H1 (cell line): ENCODE data around the gene TMIGD3. TPM values are rescaled to one million over a fixed set of nuclear protein-coding genes. Genes with fewer than 3 reads are reported as not detected.

Experiments
- CTCF ChIA-PET: fragments of 300-600 bp; sonication (Branson Sonifier 250); formaldehyde crosslinking; loops from one replicate; lab custom pipeline; 2021; ENCODE audit not compliant: partially characterized antibody; lab: Charles Lee
- POLR2A ChIA-PET: fragments of 300-600 bp; sonication (Branson Sonifier 250); formaldehyde crosslinking; loops from one replicate; lab custom pipeline; 2021; ENCODE audit warnings: inconsistent platforms; ENCODE audit not compliant: partially characterized antibody; lab: Charles Lee
- DNase-seq, 2 experiments: peaks; one replicate each; pipeline versions ENCODE4 v3.0.0 to v3.0.0-alpha.2; 2010 to 2022; ENCODE audit warnings: low spot score in 2 of 2, low read depth in 1 of 2, mixed read lengths in 1 of 2
- FAIRE-seq: peaks from 2 replicates; lab custom pipeline; 2011; peaks lifted over from hg19 to GRCh38; lab: Jason Lieb, UNC
- H2AFZ ChIP-seq: 2 replicates; pipeline ENCODE4 v1.8.1; 2012; ENCODE audit warnings: low read length, inconsistent platforms
- H2AK5ac ChIP-seq: 2 replicates; pipeline ENCODE4 v1.6.1; 2013; ENCODE audit warnings: low read depth, low read length
- H2BK120ac ChIP-seq: replicated peaks from 2 replicates; pipeline ENCODE3; 2013; ENCODE audit warnings: low read depth, low read length, inconsistent platforms
- H2BK12ac ChIP-seq: 2 replicates; pipeline ENCODE4 v1.6.1; 2013; ENCODE audit warnings: low read depth, low read length
- H2BK15ac ChIP-seq: 2 replicates; pipeline ENCODE4 v1.6.1; 2013; ENCODE audit warnings: low read length
- H2BK20ac ChIP-seq: 2 replicates; pipeline ENCODE4 v1.6.1; 2013; ENCODE audit warnings: low read length
- H2BK5ac ChIP-seq: 2 replicates; pipeline ENCODE4 v1.6.1; 2013; ENCODE audit warnings: low read depth, low read length
- H3K14ac ChIP-seq: 2 replicates; pipeline ENCODE4 v1.6.1; 2013; ENCODE audit warnings: inconsistent platforms; ENCODE audit not compliant: insufficient read length
- H3K18ac ChIP-seq: 2 replicates; pipeline ENCODE4 v1.6.1; 2013; ENCODE audit warnings: low read length; ENCODE audit errors: extremely low read depth
- H3K23ac ChIP-seq: 2 replicates; pipeline ENCODE4 v1.6.1; 2013; ENCODE audit warnings: inconsistent platforms; ENCODE audit not compliant: insufficient read length
- H3K23me2 ChIP-seq: 2 replicates; pipeline ENCODE4 v1.6.1; 2013; ENCODE audit warnings: low read depth, low read length
- H3K27ac ChIP-seq: 2 replicates; pipeline ENCODE4 v1.6.1; 2011; ENCODE audit warnings: low read depth, low read length, inconsistent platforms
- H3K27me3 ChIP-seq, 4 experiments: replicated peaks in 1 of 4; 1 replicate in 1 of 4; 2 replicates in 3 of 4; pipeline versions ENCODE4 v1.6.1 to v1.8.1; 2011 to 2013; ENCODE audit warnings: low read length in 3 of 4, mild to moderate bottlenecking in 3 of 4, inconsistent platforms in 2 of 4, mixed read lengths in 2 of 4, moderate library complexity in 1 of 4; ENCODE audit not compliant: control insufficient read depth in 3 of 4, insufficient read depth in 3 of 4; ENCODE audit errors: extremely low read depth in 1 of 4
- H3K36me3 ChIP-seq, 4 experiments: 2 replicates each; pipeline versions ENCODE4 v1.6.1 to v1.8.1; 2011 to 2013; ENCODE audit warnings: mild to moderate bottlenecking in 4 of 4, low read length in 3 of 4, moderate library complexity in 2 of 4, control low read depth in 1 of 4, inconsistent platforms in 1 of 4; ENCODE audit not compliant: insufficient read depth in 4 of 4, control insufficient read depth in 2 of 4
- H3K4ac ChIP-seq: replicated peaks from 2 replicates; pipeline ENCODE3; 2013; ENCODE audit warnings: low read length, low read depth, mixed read lengths, inconsistent platforms; ENCODE audit not compliant: insufficient read length
- H3K4me1 ChIP-seq, 4 experiments: replicated peaks in 1 of 4; 1 replicate in 1 of 4; 2 replicates in 3 of 4; pipeline versions ENCODE4 v1.6.1 to v1.8.1; 2011 to 2013; ENCODE audit warnings: low read length in 3 of 4, inconsistent platforms in 2 of 4, mixed read lengths in 1 of 4; ENCODE audit not compliant: insufficient read depth in 4 of 4, control insufficient read depth in 3 of 4
- H3K4me2 ChIP-seq, 2 experiments: 2 replicates each; pipeline versions ENCODE4 v1.6.1 to v1.8.1; 2011 to 2013; ENCODE audit warnings: low read depth in 2 of 2, low read length in 2 of 2, control low read depth in 1 of 2, inconsistent platforms in 1 of 2, mild to moderate bottlenecking in 1 of 2; ENCODE audit not compliant: insufficient read depth in 1 of 2
- H3K4me3 ChIP-seq, 4 experiments: fragments of 200-600, 300-600 bp in 1 of 4; sonication (generic), shearing (Covaris generic), sonication (Bioruptor Twin) in 1 of 4; 2 replicates each; pipeline versions ENCODE4 v1.5.1 to v1.8.1; 2011 to 2016; ENCODE audit warnings: low read length in 4 of 4, low read depth in 3 of 4, control low read depth in 2 of 4, inconsistent platforms in 2 of 4, mild to moderate bottlenecking in 2 of 4, mixed read lengths in 1 of 4, moderate library complexity in 1 of 4; ENCODE audit not compliant: insufficient read depth in 2 of 4; ENCODE audit errors: extremely low read depth in 1 of 4
- H3K56ac ChIP-seq: replicated peaks from 2 replicates; pipeline ENCODE3; 2013; ENCODE audit warnings: low read depth, mild to moderate bottlenecking, mixed read lengths, low read length, inconsistent platforms; ENCODE audit not compliant: insufficient read length
- H3K79me1 ChIP-seq: 2 replicates; pipeline ENCODE4 v1.6.1; 2013; ENCODE audit warnings: low read depth, low read length, control low read depth
- H3K79me2 ChIP-seq, 2 experiments: 2 replicates each; pipeline versions ENCODE4 v1.6.1 to v1.8.1; 2012 to 2013; ENCODE audit warnings: low read length in 2 of 2, mild to moderate bottlenecking in 2 of 2, inconsistent platforms in 1 of 2; ENCODE audit not compliant: insufficient read depth in 2 of 2, control insufficient read depth in 1 of 2
- H3K9ac ChIP-seq, 4 experiments: replicated peaks in 1 of 4; 1 replicate in 1 of 4; 2 replicates in 3 of 4; pipeline versions ENCODE4 v1.6.1 to v1.8.1; 2011 to 2013; ENCODE audit warnings: low read depth in 3 of 4, low read length in 3 of 4, control low read depth in 2 of 4, mild to moderate bottlenecking in 2 of 4, moderate library complexity in 2 of 4, inconsistent platforms in 1 of 4; ENCODE audit errors: extremely low read depth in 1 of 4
- H3K9me3 ChIP-seq, 2 experiments: 2 replicates each; pipeline versions ENCODE4 v1.6.1 to v1.8.1; 2012 to 2013; ENCODE audit warnings: mild to moderate bottlenecking in 2 of 2, moderate library complexity in 2 of 2, control low read depth in 1 of 2, inconsistent platforms in 1 of 2, low read depth in 1 of 2, low read length in 1 of 2, mixed read lengths in 1 of 2; ENCODE audit not compliant: insufficient read depth in 2 of 2
- H4K20me1 ChIP-seq, 2 experiments: replicated peaks in 1 of 2; 2 replicates each; pipeline versions ENCODE3 to v1.8.1; 2011 to 2013; ENCODE audit warnings: inconsistent platforms in 2 of 2, low read length in 2 of 2, mild to moderate bottlenecking in 1 of 2; ENCODE audit not compliant: insufficient read depth in 2 of 2, control insufficient read depth in 1 of 2
- H4K5ac ChIP-seq: 2 replicates; pipeline ENCODE4 v1.6.1; 2013; ENCODE audit warnings: low read length, low read depth, mixed read lengths, inconsistent platforms; ENCODE audit not compliant: insufficient read length
- H4K8ac ChIP-seq: 2 replicates; pipeline ENCODE4 v1.8.0; 2013; ENCODE audit warnings: mild to moderate bottlenecking, moderate library complexity, low read length, inconsistent platforms; ENCODE audit not compliant: insufficient read depth; ENCODE audit errors: extremely low read depth
- H4K91ac ChIP-seq: replicated peaks from 2 replicates; pipeline ENCODE3; 2013; ENCODE audit warnings: low read length, mixed read lengths, inconsistent platforms; ENCODE audit not compliant: insufficient read length
- ASH2L ChIP-seq: fragments of 200-600, 300-600 bp; sonication (generic); IDR thresholded peaks from one replicate; pipeline ENCODE4 v1.7.1; 2017; ENCODE audit warnings: low read length
- BACH1 ChIP-seq: IDR thresholded peaks from 2 replicates; pipeline ENCODE4 v1.6.1; 2012; ENCODE audit warnings: low read length, improper control_type of control experiment
- BRCA1 ChIP-seq: IDR thresholded peaks from 2 replicates; pipeline ENCODE4 v1.6.1; 2012; ENCODE audit warnings: low read depth, low read length, improper control_type of control experiment
- CBX5 ChIP-seq: fragments of 300-800, 300-1000 bp; sonication (generic); IDR thresholded peaks from 2 replicates; pipeline ENCODE4 v1.7.1; 2016; ENCODE audit warnings: antibody characterized with exemption, low read length, low read depth
- HDAC6 ChIP-seq: IDR thresholded peaks from one replicate; pipeline ENCODE4 v1.7.1; 2012; ENCODE audit warnings: low read depth, mild to moderate bottlenecking, inconsistent platforms, low read length, moderate library complexity
- RXRA ChIP-seq: IDR thresholded peaks from 2 replicates; pipeline ENCODE4 v1.6.1; 2011; ENCODE audit warnings: low read depth, mild to moderate bottlenecking, low read length, moderate library complexity; ENCODE audit not compliant: insufficient read depth
- SIN3A ChIP-seq, 2 experiments: IDR thresholded peaks in 1 of 2; conservative IDR thresholded peaks in 1 of 2; 2 replicates each; pipeline ENCODE4 v1.6.1; 2011 to 2012; ENCODE audit warnings: low read length in 2 of 2, improper control_type of control experiment in 1 of 2, low read depth in 1 of 2, mild to moderate bottlenecking in 1 of 2
- SRF ChIP-seq: IDR thresholded peaks from 2 replicates; pipeline ENCODE4 v1.6.1; 2011; ENCODE audit warnings: mild to moderate bottlenecking, low read depth, low read length, moderate library complexity
- SUZ12 ChIP-seq: fragments of 200-600 bp; sonication (generic); IDR thresholded peaks from 2 replicates; pipeline ENCODE4 v1.6.1; 2012; ENCODE audit warnings: mild to moderate bottlenecking, inconsistent platforms, low read length, moderate library complexity, mixed read lengths
- WGBS, 2 experiments: shearing (Covaris generic) in 1 of 2; methylation state at CpG; one replicate each; pipeline versions ENCODE4 v1.1.6 to v1.1.7; 2013 to 2015; ENCODE audit warnings: low lambda C conversion rate in 2 of 2, mixed read lengths in 2 of 2, inconsistent platforms in 1 of 2, low coverage in 1 of 2, missing lambda C conversion rate in 1 of 2; ENCODE audit not compliant: insufficient replicate concordance in 2 of 2, insufficient coverage in 1 of 2, insufficient read length in 1 of 2; ENCODE audit errors: extremely low coverage in 1 of 2, missing lambda C conversion rate in 1 of 2; 5-methylcytosine and 5-hydroxymethylcytosine counted together
- polyA plus RNA-seq, 7 experiments: library from polyadenylated mRNA; depleted of rRNA in 3 of 7; stranded (reverse) in 5 of 7; unstranded in 2 of 7; fragments of >200 nt in 5 of 7; fragments of 200-250 nt in 2 of 7; gene quantifications; 1 replicate in 5 of 7; 2 replicates in 1 of 7; 4 replicates in 1 of 7; pipeline versions ENCODE4 v1.2.1 to v1.2.3, GENCODE V29; 2011 to 2013; ENCODE audit warnings: missing spikeins in 2 of 7, mixed read lengths in 2 of 7
- total RNA-seq: library from RNA; stranded (reverse); fragmentation: NEBNext Ultra II Directional; extraction: Animal tissue kit (Norgen Biotek cat#: 25700); gene quantifications from 2 replicates; pipeline ENCODE4 v1.2.1, GENCODE V29; 2021
- TF ChIP-seq, protein P1 (sequence below): IDR thresholded peaks from 2 replicates; pipeline ENCODE4 v1.6.1; 2012; ENCODE audit warnings: inconsistent platforms

TMIGD3 gene
- total and polyA plus RNA-seq, 2 of the 8 experiments (the other 6 are each of a cell fraction or from before 2014, with no cell fraction given) = not detected

GRCh38 chr1:111480674-111481073 lies 22.8 kb downstream of the TMIGD3 start:
- Histone ChIP-seq H2BK5ac (no peak overlapping the region), H2BK12ac (no peak overlapping the region), H3K4me3 (no peak overlapping the region), H3K79me1 (no peaks in the 10 kb centered on the region), H3K23ac (no peak overlapping the region), H3K56ac (no peak overlapping the region), H4K91ac (no peak overlapping the region), H3K9ac (no peak overlapping the region), H2BK20ac (no peak overlapping the region), H4K5ac (no peak overlapping the region), H3K36me3 (no peaks in the 10 kb centered on the region), H3K23me2 (no peaks in the 10 kb centered on the region), H3K4me1 (no peaks in the 10 kb centered on the region), H3K79me2 (no peaks in the 10 kb centered on the region), H3K18ac (no peak overlapping the region), H3K14ac (no peak overlapping the region), H4K20me1 (no peaks in the 10 kb centered on the region), H3K4ac (no peak overlapping the region), H2AFZ (no peak overlapping the region), H2BK120ac (no peak overlapping the region), H3K27ac (no peak overlapping the region), H3K27me3 (no peaks in the 10 kb centered on the region), H4K8ac (no peak overlapping the region), H2BK15ac (no peak overlapping the region), H2AK5ac (no peak overlapping the region), H3K9me3 (no peaks in the 10 kb centered on the region), H3K4me2 (no peak overlapping the region)
- ChIA-PET POLR2A (interaction anchor here (0.7 kb wide), 1 partner anchor 218 kb away, joined by 3 read pairs; no protein-coding TSS in a partner anchor), CTCF (interaction anchor here (0.6 to 3.7 kb wide), 17 partner anchors 10 to 857 kb away, joined by 3 to 30 read pairs (median 4); partner anchors contain the start of gene DDX20)
- 90% methylated on average over 1 of the region's 1 CpG; no CpG with 5 or more reads in 1 of the 2 experiments for WGBS, 2 experiments
- DNase-seq (no peak), FAIRE-seq (no peak)
- TF ChIP-seq SRF (no peak), BRCA1 (no peak), SIN3A (conservative IDR thresholded peaks at IDR 0.05 in 1 of 2, IDR thresholded peaks at IDR 0.05 in 1 of 2; ENCODE audit: low read depth in 1 of 2, low read length in 2 of 2) (no peak), CBX5 (no peak), HDAC6 (no peak), SUZ12 (no peak), ASH2L (no peak), RXRA (no peak), BACH1 (no peak)
- TF ChIP-seq, protein P1, sequence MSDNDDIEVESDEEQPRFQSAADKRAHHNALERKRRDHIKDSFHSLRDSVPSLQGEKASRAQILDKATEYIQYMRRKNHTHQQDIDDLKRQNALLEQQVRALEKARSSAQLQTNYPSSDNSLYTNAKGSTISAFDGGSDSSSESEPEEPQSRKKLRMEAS = no peak
